LNCaP clone FGC (cell line): Measurements from ENCODE around the gene GTF3C4.

ENCODE experiments used
- DNase-seq: peaks from one replicate; pipeline ENCODE4 v3.0.0-alpha.2; 2011; ENCODE audit warnings: low read depth
- H3K4me3 ChIP-seq: 2 replicates; pipeline ENCODE4 v1.5.1; 2011; ENCODE audit warnings: mild to moderate bottlenecking, low read depth, low read length, control low read depth
- CTCF ChIP-seq: IDR thresholded peaks from 2 replicates; pipeline ENCODE4 v1.5.1; 2012; ENCODE audit warnings: mild to moderate bottlenecking; ENCODE audit not compliant: control insufficient read depth, insufficient read depth; ENCODE audit errors: extremely low read depth

Gene GTF3C4

GRCh38 chr9:132672413-132672690 lies 2.1 kb downstream of the GTF3C4 start:
- H3K4me3 ChIP-seq, result peak overlapping the region; percentile 95
- TF ChIP-seq CTCF, result no peak
- DNase-seq, result peak; percentile 93

DNA sequence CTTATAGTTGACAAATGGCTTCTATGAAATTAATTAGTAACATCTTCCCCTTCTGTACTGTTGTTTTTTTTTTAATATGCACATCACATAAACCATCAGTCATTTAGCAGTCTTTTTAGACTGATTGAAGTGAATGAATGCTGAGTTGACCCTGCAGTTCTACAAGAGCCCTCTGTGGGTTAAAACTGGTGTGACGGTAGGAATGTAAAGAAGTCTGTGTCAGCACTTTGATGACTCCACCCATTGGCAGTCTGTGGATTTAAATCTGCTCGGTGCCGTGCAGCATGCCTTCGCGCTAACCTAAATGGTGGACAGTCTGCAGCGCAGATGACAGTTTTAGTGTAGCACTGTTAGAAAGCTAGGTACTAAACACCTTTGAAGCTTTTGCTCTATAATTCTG lies 3.1 kb downstream of the GTF3C4 start:
- peak overlapping the region; percentile 95; the same call in 1 of the 2 replicates for H3K4me3 ChIP-seq
- TF ChIP-seq CTCF, result no peak
- no peak for DNase-seq

- DNase-seq, result no peak
- no peak for TF ChIP-seq CTCF
- no peak overlapping the region for H3K4me3 ChIP-seq
Observed at GRCh38 chr9:132674485-132674884, 4.2 kb downstream of the GTF3C4 start.

DNA sequence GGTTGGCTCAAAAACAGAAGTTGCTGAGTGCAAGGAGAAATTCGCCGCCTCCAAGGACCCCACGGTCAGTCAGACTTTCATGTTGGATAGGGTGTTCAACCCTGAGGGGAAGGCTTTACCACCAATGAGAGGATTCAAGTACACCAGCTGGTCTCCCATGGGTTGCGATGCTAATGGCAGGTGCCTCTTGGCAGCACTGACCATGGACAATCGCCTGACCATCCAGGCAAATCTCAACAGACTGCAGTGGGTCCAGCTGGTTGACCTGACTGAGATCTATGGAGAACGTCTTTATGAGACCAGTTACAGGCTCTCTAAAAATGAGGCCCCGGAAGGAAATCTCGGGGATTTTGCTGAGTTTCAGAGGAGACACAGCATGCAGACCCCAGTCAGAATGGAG lies 7.7 kb downstream of the GTF3C4 start:
- TF ChIP-seq CTCF, result no peak
- DNase-seq, result no peak
- H3K4me3 ChIP-seq, result no peak overlapping the region

DNA sequence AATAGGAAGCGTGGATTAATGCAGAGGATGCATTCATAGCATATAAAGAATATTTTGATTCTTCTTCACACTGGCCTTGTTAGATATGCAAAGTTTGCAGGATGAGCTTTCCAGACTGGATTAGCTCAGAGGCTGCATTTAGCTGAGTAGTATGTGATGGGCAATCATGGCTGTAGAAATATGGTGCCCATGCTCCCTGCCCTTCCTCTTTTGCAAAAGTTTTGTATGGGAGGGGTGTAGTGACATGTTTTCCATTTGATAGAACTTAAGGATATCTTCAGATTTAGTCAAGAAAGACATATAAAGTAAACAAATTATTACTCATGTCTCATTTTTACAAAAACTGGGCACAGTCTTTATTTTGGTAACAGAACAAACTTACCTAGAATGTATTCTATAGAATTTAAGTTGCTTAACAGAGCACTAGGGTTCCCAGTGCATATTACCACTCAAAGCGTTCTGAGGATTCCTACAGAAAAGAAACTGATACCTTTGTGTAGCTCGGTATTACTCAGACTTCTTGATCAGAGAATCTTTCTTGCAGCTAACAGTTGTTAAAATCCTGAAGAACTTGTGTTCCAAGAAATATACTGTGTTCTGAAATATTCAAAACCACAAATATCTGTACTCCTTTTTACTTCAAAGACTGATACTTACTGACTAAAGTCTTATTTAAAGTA lies 9.8 kb downstream of the GTF3C4 start:
- H3K4me3 ChIP-seq, result no peak overlapping the region
- DNase-seq, result no peak
- no peak for TF ChIP-seq CTCF

- TF ChIP-seq CTCF, result no peak
- no peak for DNase-seq
- H3K4me3 ChIP-seq, result no peak overlapping the region
Observed at GRCh38 chr9:132681561-132681960, 11.3 kb downstream of the GTF3C4 start.

DNA sequence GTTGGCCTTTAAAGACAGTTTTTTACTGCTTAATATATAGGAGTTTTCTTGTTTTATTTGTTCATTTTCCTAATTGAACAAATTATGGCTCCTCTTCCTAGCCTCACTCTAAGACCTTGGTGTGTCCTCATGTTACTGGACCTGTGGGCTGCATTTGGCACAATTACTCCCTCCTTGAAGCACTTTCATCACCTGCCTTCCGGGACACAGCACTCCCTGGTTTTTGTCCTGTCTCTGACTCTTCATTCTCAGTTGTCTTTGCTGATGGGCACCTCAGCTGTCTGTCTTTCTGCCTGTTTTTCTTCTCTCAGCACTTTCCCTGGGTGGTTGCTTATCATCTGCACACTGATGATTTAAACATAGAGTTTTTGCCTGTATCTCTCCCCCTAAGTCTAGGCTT lies 13.6 kb downstream of the GTF3C4 start:
- no peak overlapping the region for H3K4me3 ChIP-seq
- no peak for TF ChIP-seq CTCF
- no peak for DNase-seq
